Stimulated activated naive CD8-positive, alpha-beta T cell treated with anti-CD3 and anti-CD28 coated beads, Interleukin-15, Interleukin-2, amounts not matched to agents 100 ng/mL and 50 ng/mL, for 24 hours (primary cell): ENCODE measurements around the gene RPRD2.
"Not testable (repeated sequence)": the region's sequence is repeated elsewhere in the genome, so short reads cannot be mapped to it uniquely, and the experiment has no call there.

Source experiments
- H3K27ac Mint-ChIP-seq: one replicate; pipeline ENCODE4 v1.8.0; 2021; ENCODE audit warnings: mild to moderate bottlenecking, mixed read lengths
- H3K27me3 Mint-ChIP-seq: one replicate; pipeline ENCODE4 v1.8.0; 2021; ENCODE audit warnings: mixed read lengths
- H3K36me3 Mint-ChIP-seq: one replicate; pipeline ENCODE4 v1.8.0; 2021; ENCODE audit warnings: low read depth, mixed read lengths
- H3K4me1 Mint-ChIP-seq: one replicate; pipeline ENCODE4 v1.8.0; 2021; ENCODE audit warnings: low read depth, mixed read lengths
- H3K4me3 Mint-ChIP-seq: one replicate; pipeline ENCODE4 v1.8.0; 2021; ENCODE audit warnings: mild to moderate bottlenecking, mixed read lengths
- H3K9me3 Mint-ChIP-seq: one replicate; pipeline ENCODE4 v1.8.0; 2021; ENCODE audit warnings: mixed read lengths

RPRD2 gene

DNA sequence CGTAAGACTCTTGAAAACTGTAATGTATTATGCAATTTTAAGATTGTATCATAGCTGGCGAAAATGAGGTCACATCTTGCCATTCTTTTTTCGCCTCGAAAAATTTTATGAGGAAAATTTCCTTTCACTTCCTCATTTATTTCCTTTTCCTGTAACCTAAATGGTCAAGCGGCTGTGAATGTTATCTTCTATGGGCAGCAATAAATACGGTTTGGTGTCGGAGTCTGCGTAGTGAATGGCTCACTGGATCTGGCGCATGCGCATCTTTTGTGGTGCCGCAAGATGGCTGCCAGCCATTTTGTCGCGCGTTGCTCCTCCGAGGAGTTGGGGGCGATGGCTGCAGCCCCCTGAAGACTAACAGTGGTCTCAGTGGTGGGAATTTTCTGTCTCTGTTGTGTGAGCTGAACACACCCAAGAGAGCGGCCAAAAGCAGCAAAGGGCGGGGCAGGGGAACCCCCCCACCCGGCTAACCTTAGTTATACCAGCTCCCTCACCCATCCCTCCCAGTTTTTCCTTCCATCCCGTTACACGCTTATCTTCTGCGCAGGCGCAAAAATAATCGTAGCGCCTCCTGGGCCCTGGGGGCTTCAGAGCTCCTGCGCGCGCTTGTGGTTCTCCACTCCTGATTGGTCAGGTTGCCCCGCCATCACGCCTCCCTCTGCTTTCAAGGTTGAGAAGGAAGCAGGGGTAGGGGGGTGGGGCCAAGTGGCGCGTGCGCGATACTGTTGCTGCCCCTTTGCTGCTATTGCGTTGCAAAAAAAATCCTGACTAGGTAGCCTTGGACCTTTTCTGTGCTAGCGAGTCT is at the start of gene RPRD2:
Gene RPRD2 (plus strand): TSS at position 722 of the 805 bp plus-strand sequence. CDS start 568 bp downstream, outside the sequence.
- peaks cover 14% of the 10 kb centered on the region for H3K36me3 Mint-ChIP-seq
- peaks cover 41% of the 10 kb centered on the region for H3K4me1 Mint-ChIP-seq
- H3K27ac Mint-ChIP-seq = peak within 1 kb of the TSS; percentile 100
- H3K27me3 Mint-ChIP-seq = no peaks in the 10 kb centered on the region
- no peaks in the 10 kb centered on the region for H3K9me3 Mint-ChIP-seq
- H3K4me3 Mint-ChIP-seq = peak within 1 kb of the TSS; percentile 100

GRCh38 chr1:150314691-150315090 is 49.3 kb upstream of the RPRD2 start:
- H3K27ac Mint-ChIP-seq, H3K4me1 Mint-ChIP-seq, H3K4me3 Mint-ChIP-seq, H3K9me3 Mint-ChIP-seq, H3K27me3 Mint-ChIP-seq, H3K36me3 Mint-ChIP-seq: not testable (repeated sequence)

DNA sequence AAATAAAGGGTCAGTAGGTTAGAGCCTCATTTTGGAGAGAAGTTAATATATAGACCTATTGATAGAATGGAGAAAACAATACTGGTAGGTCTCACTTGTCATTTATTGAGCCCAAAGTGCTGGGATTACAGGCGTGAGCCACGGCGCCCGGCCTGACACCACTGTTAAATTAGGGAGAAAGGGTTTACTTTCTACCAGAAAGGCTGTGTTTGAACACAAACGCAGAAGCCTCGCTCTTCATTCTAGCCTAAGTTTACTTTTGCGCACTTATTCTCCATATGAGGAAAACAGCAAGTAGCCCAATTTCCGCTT is 43.3 kb upstream of the RPRD2 start:
- peak overlapping the region; percentile 97 for H3K4me3 Mint-ChIP-seq
- H3K4me1 Mint-ChIP-seq = peaks cover 34% of the 10 kb centered on the region
- H3K9me3 Mint-ChIP-seq = no peaks in the 10 kb centered on the region
- no peaks in the 10 kb centered on the region for H3K27me3 Mint-ChIP-seq
- H3K27ac Mint-ChIP-seq = peak overlapping the region; percentile 99
- H3K36me3 Mint-ChIP-seq = peaks cover 28% of the 10 kb centered on the region

DNA sequence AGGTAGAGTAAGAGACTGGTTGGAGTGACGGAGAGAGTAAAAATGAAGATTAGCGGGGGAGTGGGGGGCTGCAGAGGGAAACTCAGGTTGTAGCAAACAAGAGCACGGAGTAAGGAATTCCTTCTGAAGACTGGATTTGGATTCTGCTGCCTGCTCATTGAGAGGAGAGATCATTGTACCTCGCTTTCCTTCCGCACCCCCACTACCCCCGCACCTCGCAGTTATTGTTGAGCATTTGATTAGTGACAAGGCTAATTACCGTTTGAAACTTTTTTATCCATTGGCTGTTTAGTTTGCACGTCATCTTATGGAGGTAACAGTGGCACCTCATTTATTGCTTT is 42.2 kb upstream of the RPRD2 start:
- Mint-ChIP-seq H3K27me3 (no peaks in the 10 kb centered on the region), H3K36me3 (peaks cover 40% of the 10 kb centered on the region), H3K4me1 (peaks cover 36% of the 10 kb centered on the region), H3K9me3 (no peaks in the 10 kb centered on the region), H3K4me3 (peak overlapping the region; percentile 97), H3K27ac (peak overlapping the region; percentile 99)

DNA sequence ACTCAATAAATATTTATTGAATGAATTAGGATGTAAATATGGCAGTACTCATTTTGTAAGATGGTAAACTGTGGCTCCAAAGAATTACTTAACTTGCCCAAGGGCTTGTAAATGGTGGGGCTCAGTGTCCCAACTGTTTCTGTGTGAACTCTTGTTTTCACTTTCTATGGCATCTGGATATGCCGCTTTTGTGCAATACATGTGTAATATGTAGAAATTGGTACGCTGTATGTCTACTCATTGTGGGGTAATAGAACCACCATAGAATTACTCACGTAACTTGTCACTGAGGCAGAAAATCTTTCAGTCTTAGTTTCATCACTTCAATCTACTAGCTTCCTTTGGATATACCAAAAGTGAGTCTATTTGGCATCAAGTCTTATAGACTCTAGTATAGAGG is 41.6 kb upstream of the RPRD2 start:
- H3K9me3 Mint-ChIP-seq = no peaks in the 10 kb centered on the region
- peaks cover 45% of the 10 kb centered on the region for H3K36me3 Mint-ChIP-seq
- H3K27ac Mint-ChIP-seq = peak overlapping the region; percentile 99
- peak overlapping the region; percentile 97 for H3K4me3 Mint-ChIP-seq
- peaks cover 36% of the 10 kb centered on the region for H3K4me1 Mint-ChIP-seq
- no peaks in the 10 kb centered on the region for H3K27me3 Mint-ChIP-seq

GRCh38 chr1:150332651-150333290 is 31.2 kb upstream of the RPRD2 start:
- no peaks in the 10 kb centered on the region for H3K4me1 Mint-ChIP-seq
- H3K27ac Mint-ChIP-seq = peak overlapping the region; percentile 5
- H3K4me3 Mint-ChIP-seq = no peak overlapping the region
- H3K36me3 Mint-ChIP-seq = peaks cover 69% of the 10 kb centered on the region
- H3K9me3 Mint-ChIP-seq = no peaks in the 10 kb centered on the region
- no peaks in the 10 kb centered on the region for H3K27me3 Mint-ChIP-seq

- Mint-ChIP-seq H3K4me1 (no peaks in the 10 kb centered on the region), H3K27me3 (no peaks in the 10 kb centered on the region), H3K27ac (no peak overlapping the region), H3K36me3 (peaks cover 69% of the 10 kb centered on the region), H3K4me3 (no peak overlapping the region), H3K9me3 (no peaks in the 10 kb centered on the region)
Observed at GRCh38 chr1:150346316-150346715, 17.6 kb upstream of the RPRD2 start.

GRCh38 chr1:150352866-150353265 is 11.1 kb upstream of the RPRD2 start:
- Mint-ChIP-seq H3K4me1 (no peaks in the 10 kb centered on the region), H3K27ac (no peak overlapping the region), H3K9me3 (no peaks in the 10 kb centered on the region), H3K4me3 (no peak overlapping the region), H3K36me3 (peaks cover 56% of the 10 kb centered on the region), H3K27me3 (no peaks in the 10 kb centered on the region)

- H3K27me3 Mint-ChIP-seq = no peaks in the 10 kb centered on the region
- peak overlapping the region; percentile 100 for H3K27ac Mint-ChIP-seq
- H3K9me3 Mint-ChIP-seq = no peaks in the 10 kb centered on the region
- H3K36me3 Mint-ChIP-seq = peaks cover 14% of the 10 kb centered on the region
- H3K4me3 Mint-ChIP-seq = peak overlapping the region; percentile 100
- H3K4me1 Mint-ChIP-seq = peaks cover 38% of the 10 kb centered on the region
Observed at GRCh38 chr1:150362721-150363425, 1.1 kb upstream of the RPRD2 start.

DNA sequence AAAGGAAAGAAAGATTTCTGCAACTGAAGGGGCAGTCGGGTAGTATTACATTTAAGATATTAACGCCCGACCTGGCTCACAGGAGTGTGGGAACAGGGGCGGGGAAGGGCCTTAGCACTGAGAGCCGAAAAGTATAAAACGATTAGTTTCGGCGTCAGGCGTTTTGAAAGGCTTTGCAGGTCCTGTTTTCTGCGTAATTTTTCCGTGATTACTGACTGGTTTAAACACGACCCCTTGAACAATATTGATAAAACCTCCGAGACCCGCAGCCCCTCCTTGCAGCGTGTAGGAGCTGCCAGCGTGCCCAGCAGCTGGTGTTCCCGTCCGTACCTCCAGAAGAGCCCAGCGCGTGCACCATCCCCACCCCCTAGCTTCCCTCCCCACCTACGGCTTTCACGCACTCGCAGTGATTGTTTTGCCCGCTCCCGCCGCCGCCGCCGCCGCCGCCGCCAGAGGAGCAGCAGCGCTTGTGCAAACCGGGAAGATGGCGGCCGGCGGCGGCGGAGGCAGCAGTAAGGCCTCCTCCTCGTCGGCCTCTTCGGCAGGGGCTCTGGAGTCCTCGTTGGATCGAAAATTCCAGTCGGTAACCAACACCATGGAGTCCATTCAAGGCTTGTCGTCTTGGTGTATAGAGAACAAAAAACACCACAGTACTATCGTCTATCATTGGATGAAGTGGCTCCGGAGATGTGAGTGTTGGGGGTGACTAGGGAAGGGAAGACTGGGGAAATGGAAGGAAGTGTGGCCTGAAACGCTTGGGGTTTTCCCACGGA is 470 bp downstream of the RPRD2 start:
- Mint-ChIP-seq H3K36me3 (peaks cover 14% of the 10 kb centered on the region), H3K4me1 (peaks cover 47% of the 10 kb centered on the region), H3K27me3 (no peaks in the 10 kb centered on the region), H3K27ac (peak overlapping the region; percentile 100), H3K9me3 (no peaks in the 10 kb centered on the region), H3K4me3 (peak overlapping the region; percentile 100)

DNA sequence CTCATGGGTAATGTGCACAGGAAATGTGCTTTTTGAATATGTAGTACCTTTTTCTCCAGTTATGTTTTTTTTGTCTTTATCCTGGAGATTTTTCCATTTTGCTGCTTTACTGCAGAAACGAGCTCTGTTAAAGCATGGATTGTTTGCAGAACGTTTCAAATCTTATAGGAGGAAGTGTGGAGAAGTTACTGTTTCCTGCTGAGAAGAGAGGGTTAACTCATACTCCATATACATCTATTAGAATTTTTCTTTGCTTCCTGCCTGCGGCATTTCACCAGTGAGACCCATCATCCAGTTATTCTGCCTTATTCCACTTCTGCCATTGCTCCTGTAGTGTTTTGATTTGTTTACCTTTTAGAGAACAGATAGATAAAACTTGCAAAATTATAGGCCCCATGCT is 2.0 kb downstream of the RPRD2 start:
- Mint-ChIP-seq H3K9me3 (no peaks in the 10 kb centered on the region), H3K36me3 (peaks cover 14% of the 10 kb centered on the region), H3K4me3 (peak overlapping the region; percentile 100), H3K4me1 (peaks cover 56% of the 10 kb centered on the region), H3K27me3 (no peaks in the 10 kb centered on the region), H3K27ac (peak overlapping the region; percentile 100)

DNA sequence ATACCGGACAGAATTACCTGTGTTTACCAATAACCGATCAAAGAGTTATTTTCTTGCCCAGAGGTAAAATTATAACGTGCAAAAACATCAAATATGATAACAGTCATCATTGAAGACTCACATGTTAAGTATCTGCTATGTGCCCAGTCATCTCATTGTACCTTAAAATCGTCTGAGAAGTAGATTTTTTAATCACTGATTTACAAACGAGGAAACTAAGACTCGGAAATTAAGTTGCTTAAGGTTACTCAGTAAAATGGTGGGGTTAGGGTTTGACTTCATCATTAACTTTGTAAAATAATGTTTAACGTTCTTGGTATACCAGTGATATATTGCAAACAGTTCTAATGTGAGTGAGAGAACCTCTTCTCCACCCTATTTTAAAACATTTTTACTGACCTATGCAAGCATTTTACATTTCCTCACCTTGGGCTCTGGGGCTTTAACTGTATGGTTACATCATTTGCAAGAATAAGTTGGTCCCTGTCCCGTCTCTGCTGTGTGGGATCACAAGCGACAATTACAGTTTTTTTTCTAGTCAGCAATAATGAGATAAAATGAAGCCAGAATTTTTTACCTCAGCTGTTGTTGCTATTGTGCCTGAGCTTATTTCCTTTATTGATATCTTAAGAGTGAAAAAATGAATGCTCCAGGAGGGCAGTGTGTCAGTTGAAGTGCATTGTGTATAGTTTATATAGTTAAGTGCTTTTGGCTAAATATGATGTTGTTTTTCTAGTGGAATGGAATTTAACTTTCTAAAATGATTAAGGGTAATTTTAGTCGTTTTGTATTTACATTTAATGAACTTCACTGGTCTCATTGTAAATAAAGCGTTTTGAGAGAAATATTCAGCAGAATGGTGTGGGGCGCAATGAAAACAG is 2.7 kb downstream of the RPRD2 start:
- H3K36me3 Mint-ChIP-seq = peaks cover 14% of the 10 kb centered on the region
- peak overlapping the region; percentile 100 for H3K4me3 Mint-ChIP-seq
- no peaks in the 10 kb centered on the region for H3K9me3 Mint-ChIP-seq
- H3K27ac Mint-ChIP-seq = peak overlapping the region; percentile 100
- H3K27me3 Mint-ChIP-seq = no peaks in the 10 kb centered on the region
- H3K4me1 Mint-ChIP-seq = peaks cover 63% of the 10 kb centered on the region

GRCh38 chr1:150371110-150371509 is 7.2 kb downstream of the RPRD2 start:
- H3K27me3 Mint-ChIP-seq = no peaks in the 10 kb centered on the region
- H3K27ac Mint-ChIP-seq = peak overlapping the region; percentile 17
- H3K36me3 Mint-ChIP-seq = peaks cover 12% of the 10 kb centered on the region
- H3K4me1 Mint-ChIP-seq = peaks cover 84% of the 10 kb centered on the region
- no peak overlapping the region for H3K4me3 Mint-ChIP-seq
- H3K9me3 Mint-ChIP-seq = peaks cover 4% of the 10 kb centered on the region

DNA sequence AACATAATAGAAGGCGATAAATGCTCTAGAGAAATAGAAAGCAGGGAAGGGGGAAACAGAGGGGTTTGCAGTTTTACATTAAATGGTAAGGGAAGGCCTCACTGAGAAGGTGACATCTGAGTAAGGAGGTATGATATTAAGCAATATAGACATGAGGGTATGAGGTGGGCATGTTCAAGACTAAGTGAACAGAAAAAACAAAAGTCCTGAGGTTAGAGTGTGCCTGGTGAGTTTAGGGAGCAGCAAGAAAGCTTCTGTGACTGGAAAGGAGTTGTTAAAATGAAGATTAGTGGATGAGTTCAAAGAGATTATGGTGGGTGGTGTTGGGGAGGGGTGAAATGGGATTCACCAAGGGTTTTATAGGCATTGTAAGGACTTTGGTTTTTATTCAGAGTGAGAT is 8.6 kb downstream of the RPRD2 start:
- Mint-ChIP-seq H3K9me3 (peaks cover 4% of the 10 kb centered on the region), H3K27me3 (no peaks in the 10 kb centered on the region), H3K4me1 (peaks cover 74% of the 10 kb centered on the region), H3K36me3 (peaks cover 9% of the 10 kb centered on the region), H3K27ac (peak overlapping the region; percentile 12), H3K4me3 (no peak overlapping the region)
